ENCODE measurements around the gene SYNPO2.

DNA sequence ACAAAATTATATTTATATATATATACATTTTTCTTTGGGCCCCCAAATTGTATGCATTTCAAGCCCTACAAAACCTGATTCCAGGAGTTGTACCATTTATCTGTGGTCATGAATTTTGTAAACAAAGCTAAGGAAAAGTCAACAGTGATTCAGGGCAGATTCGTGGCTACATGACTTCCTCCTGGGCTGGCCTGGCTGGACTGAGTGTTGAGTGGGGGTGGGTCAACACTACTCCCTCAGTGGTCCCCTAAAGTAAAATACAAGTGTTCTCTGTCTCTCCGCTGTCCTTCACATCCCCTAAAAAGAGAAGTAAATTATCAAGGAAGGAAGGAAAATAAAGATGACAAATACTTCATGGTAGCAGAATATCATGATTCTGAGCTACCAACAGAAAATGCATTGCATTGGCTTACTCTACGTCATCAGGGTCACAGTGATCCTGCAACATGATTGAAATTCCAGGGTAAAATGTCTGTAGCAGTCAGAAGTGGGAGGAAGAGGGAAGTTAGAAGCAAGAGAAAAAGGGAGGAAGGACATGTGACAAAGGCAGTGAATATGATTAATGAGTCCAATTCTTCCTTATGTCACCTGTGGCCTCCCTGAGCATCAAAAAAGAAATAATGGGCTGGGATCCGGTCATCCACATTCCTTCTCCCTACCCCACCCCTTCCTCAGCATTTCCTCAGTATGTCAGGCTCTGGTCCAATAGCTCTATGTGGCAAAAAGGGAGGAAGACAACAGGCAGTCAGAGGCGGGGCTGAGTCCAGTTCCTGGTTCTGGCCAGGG lies 204.6 kb downstream of the SYNPO2 start:
- TF ChIP-seq TCF12 (IDR thresholded peaks at IDR 0.05; ENCODE audit: low read depth): no peak
- no peak for TF ChIP-seq EP300 (IDR thresholded peaks at IDR 0.05; ENCODE audit: borderline replicate concordance)
- TF ChIP-seq FOXM1 (IDR thresholded peaks at IDR 0.05; ENCODE audit: borderline replicate concordance, low read depth): no peak
- TF ChIP-seq EGR1 (IDR thresholded peaks at IDR 0.05): no peak
- TF ChIP-seq TAF1 (IDR thresholded peaks at IDR 0.05; ENCODE audit: low read depth): no peak
- no peak for TF ChIP-seq YY1 (IDR thresholded peaks at IDR 0.05; ENCODE audit: low read depth)
- TF ChIP-seq, protein P1, sequence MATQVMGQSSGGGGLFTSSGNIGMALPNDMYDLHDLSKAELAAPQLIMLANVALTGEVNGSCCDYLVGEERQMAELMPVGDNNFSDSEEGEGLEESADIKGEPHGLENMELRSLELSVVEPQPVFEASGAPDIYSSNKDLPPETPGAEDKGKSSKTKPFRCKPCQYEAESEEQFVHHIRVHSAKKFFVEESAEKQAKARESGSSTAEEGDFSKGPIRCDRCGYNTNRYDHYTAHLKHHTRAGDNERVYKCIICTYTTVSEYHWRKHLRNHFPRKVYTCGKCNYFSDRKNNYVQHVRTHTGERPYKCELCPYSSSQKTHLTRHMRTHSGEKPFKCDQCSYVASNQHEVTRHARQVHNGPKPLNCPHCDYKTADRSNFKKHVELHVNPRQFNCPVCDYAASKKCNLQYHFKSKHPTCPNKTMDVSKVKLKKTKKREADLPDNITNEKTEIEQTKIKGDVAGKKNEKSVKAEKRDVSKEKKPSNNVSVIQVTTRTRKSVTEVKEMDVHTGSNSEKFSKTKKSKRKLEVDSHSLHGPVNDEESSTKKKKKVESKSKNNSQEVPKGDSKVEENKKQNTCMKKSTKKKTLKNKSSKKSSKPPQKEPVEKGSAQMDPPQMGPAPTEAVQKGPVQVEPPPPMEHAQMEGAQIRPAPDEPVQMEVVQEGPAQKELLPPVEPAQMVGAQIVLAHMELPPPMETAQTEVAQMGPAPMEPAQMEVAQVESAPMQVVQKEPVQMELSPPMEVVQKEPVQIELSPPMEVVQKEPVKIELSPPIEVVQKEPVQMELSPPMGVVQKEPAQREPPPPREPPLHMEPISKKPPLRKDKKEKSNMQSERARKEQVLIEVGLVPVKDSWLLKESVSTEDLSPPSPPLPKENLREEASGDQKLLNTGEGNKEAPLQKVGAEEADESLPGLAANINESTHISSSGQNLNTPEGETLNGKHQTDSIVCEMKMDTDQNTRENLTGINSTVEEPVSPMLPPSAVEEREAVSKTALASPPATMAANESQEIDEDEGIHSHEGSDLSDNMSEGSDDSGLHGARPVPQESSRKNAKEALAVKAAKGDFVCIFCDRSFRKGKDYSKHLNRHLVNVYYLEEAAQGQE (IDR thresholded peaks at IDR 0.05; ENCODE audit: low read depth): no peak
- no peak for TF ChIP-seq ZBTB7A (IDR thresholded peaks at IDR 0.05; ENCODE audit: low read depth)
- no peak for TF ChIP-seq CREB1 (IDR thresholded peaks at IDR 0.05; ENCODE audit: low read depth)
- TF ChIP-seq, protein P2, sequence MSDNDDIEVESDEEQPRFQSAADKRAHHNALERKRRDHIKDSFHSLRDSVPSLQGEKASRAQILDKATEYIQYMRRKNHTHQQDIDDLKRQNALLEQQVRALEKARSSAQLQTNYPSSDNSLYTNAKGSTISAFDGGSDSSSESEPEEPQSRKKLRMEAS (IDR thresholded peaks at IDR 0.05): no peak
